Subcutaneous preadipocyte (primary cell): ENCODE measurements around the gene PACRG. TPM values are rescaled to one million over a fixed set of nuclear protein-coding genes. Genes with fewer than 3 reads are reported as not detected.

ENCODE experiments used
- small RNA-seq: library from RNA; depleted of rRNA; stranded (forward); fragments of <200 nt; gene quantifications from one replicate; pipeline ENCODE3, GENCODE V24; 2012
- total RNA-seq: library from RNA; depleted of rRNA; stranded (reverse); fragments of >200 nt; gene quantifications from 2 replicates; pipeline ENCODE4 v1.2.3, GENCODE V29; 2012

Gene PACRG
- 0.37 and 0.78 TPM in 2 replicates for total RNA-seq

DNA sequence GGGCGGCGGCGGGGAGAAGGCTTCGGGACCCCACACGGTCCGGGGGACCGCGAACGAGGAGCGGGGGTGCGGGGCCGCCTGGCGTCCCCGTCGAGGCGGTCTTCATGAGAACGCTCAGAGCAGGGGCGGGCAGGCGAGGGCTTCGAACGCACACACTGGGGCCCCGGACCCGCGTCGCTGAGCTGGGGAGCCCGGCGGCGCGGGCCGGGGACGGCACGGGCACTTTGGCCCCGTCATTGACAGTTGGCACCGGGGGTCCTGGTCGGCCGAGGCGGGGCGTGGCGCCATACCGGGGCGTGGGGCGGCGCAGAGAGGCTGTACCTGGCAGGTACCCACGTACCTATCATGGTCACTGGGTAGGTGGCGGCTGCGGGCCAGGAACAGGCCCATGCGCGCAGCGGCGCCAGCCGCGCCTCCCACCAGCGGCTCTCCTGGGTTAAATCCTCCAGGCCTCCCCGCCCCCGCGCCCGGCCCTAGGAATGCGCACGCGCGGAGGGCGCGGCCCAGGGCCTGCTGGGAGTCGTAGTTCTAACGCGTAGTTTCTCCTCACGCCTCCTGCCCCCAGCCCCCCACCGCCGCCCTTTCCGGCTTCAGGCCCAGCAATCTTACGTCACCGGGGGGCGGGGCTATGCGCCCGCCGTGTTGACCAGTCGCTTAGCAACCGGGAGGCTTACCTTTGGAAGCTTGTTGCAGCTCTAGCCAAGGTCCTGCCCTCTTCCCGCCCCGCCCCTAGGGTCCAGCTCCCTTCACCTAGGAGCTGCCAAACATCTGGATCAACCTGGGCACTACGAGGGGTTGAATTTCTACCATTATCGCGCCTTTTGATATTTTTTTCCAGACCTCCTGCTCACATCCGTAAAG, at the start of gene PACRG, which contains the start of gene PRKN:
PACRG (plus strand) TSS at position 653 of the 861 bp plus-strand sequence.
PRKN (minus strand) TSS at position 445 of the 861 bp plus-strand sequence.

Small RNA genes within 50 kb of the gene (small RNA-seq; reads per million reads assigned to genes)
- gene AL031121.1 (not detected), gene AL590286.1 (not detected)

Other genes with a start within 250 kb of the PACRG start
- gene PRKN, start 208 bp upstream of the PACRG start, total RNA-seq = 2.0 and 3.3 TPM in 2 replicates